SK-N-SH treated with all-trans-retinoic acid at 6 μM for 48 hours (cell line): ENCODE measurements around the gene LRMDA.

Experiments used
- ATAC-seq: fragments of 200-7000 bp; cut with Tn5 transposase; 3 replicates; pipeline ENCODE4 v1.9.1; 2020; ENCODE audit warnings: mild to moderate bottlenecking, moderate library complexity
- ARNTL ChIP-seq: fragments of 450-650 bp; formaldehyde crosslinking; IDR thresholded peaks from 2 replicates; pipeline ENCODE4 v1.5.0; 2020; ENCODE audit warnings: low read depth, mild to moderate bottlenecking, moderate library complexity, borderline replicate concordance
- BACH2 ChIP-seq: fragments of 250-450 bp; sonication (Bioruptor Pico); IDR thresholded peaks from 2 replicates; pipeline ENCODE4 v1.9.0; 2021; ENCODE audit warnings: mild to moderate bottlenecking, borderline replicate concordance
- CREB5 ChIP-seq: fragments of 250-450 bp; sonication (Bioruptor Pico); IDR thresholded peaks from 2 replicates; pipeline ENCODE4 v1.5.1; 2020; ENCODE audit warnings: low read depth, mild to moderate bottlenecking, moderate library complexity
- CSDC2 ChIP-seq: fragments of 250-450 bp; sonication (Bioruptor Pico); IDR thresholded peaks from 2 replicates; pipeline ENCODE4 v1.5.0; 2020; ENCODE audit warnings: mild to moderate bottlenecking, moderate library complexity
- CSRNP3 ChIP-seq: fragments of 250-450 bp; sonication (Bioruptor Pico); IDR thresholded peaks from 2 replicates; pipeline ENCODE4 v1.5.1; 2021; ENCODE audit warnings: mild to moderate bottlenecking, moderate library complexity
- GLIS3 ChIP-seq: fragments of 250-450 bp; sonication (Bioruptor Pico); IDR thresholded peaks from 2 replicates; pipeline ENCODE4 v1.5.0; 2020; ENCODE audit warnings: mild to moderate bottlenecking, moderate library complexity
- ISL1 ChIP-seq: fragments of 250-450 bp; sonication (Bioruptor Pico); IDR thresholded peaks from 2 replicates; pipeline ENCODE4 v2.1.2; 2022; ENCODE audit warnings: mild to moderate bottlenecking, moderate library complexity
- OSR1 ChIP-seq: fragments of 250-450 bp; sonication (Bioruptor Pico); IDR thresholded peaks from 2 replicates; pipeline ENCODE4 v1.8.0; 2022; ENCODE audit warnings: moderate library complexity, mild to moderate bottlenecking, inconsistent platforms
- PATZ1 ChIP-seq: fragments of 250-450 bp; sonication (Bioruptor Pico); IDR thresholded peaks from 2 replicates; pipeline ENCODE4 v1.8.0; 2020; ENCODE audit warnings: mild to moderate bottlenecking, moderate library complexity, borderline replicate concordance
- POU6F1 ChIP-seq: fragments of 250-450 bp; sonication (Bioruptor Pico); IDR thresholded peaks from 2 replicates; pipeline ENCODE4 v1.8.0; 2021; ENCODE audit warnings: low read depth, mild to moderate bottlenecking, moderate library complexity, borderline replicate concordance
- PPARA ChIP-seq: fragments of 250-450 bp; sonication (Bioruptor Pico); IDR thresholded peaks from 2 replicates; pipeline ENCODE4 v1.5.0; 2020; ENCODE audit warnings: mild to moderate bottlenecking, borderline replicate concordance
- RARB ChIP-seq: fragments of 250-450 bp; sonication (Bioruptor Pico); IDR thresholded peaks from 2 replicates; pipeline ENCODE4 v1.8.0; 2021; ENCODE audit warnings: mild to moderate bottlenecking, moderate library complexity
- SNAI2 ChIP-seq: fragments of 250-450 bp; sonication (Bioruptor Pico); IDR thresholded peaks from 2 replicates; pipeline ENCODE4 v1.5.0; 2020; ENCODE audit warnings: mild to moderate bottlenecking, moderate library complexity
- TOX ChIP-seq: fragments of 250-450 bp; sonication (Bioruptor Pico); IDR thresholded peaks from 2 replicates; pipeline ENCODE4 v1.8.0; 2021; ENCODE audit warnings: mild to moderate bottlenecking, moderate library complexity, borderline replicate concordance
- TSHZ2 ChIP-seq: fragments of 250-450 bp; sonication (Bioruptor Pico); IDR thresholded peaks from 2 replicates; pipeline ENCODE4 v1.5.0; 2020; ENCODE audit warnings: mild to moderate bottlenecking, moderate library complexity
- ZC3H10 ChIP-seq: fragments of 250-450 bp; sonication (Bioruptor Pico); IDR thresholded peaks from 2 replicates; pipeline ENCODE4 v1.5.1; 2021; ENCODE audit warnings: mild to moderate bottlenecking, moderate library complexity
- ZFP3 ChIP-seq: fragments of 250-450 bp; sonication (Bioruptor Pico); IDR thresholded peaks from 2 replicates; pipeline ENCODE4 v1.5.0; 2020; ENCODE audit warnings: mild to moderate bottlenecking, moderate library complexity
- ZFP30 ChIP-seq: fragments of 450-650 bp; formaldehyde crosslinking; IDR thresholded peaks from 2 replicates; pipeline ENCODE4 v1.5.0; 2022; ENCODE audit warnings: mild to moderate bottlenecking, moderate library complexity
- ZNF565 ChIP-seq: fragments of 450-650 bp; formaldehyde crosslinking; conservative IDR thresholded peaks from 2 replicates; pipeline ENCODE4 v1.5.0; 2020; ENCODE audit warnings: low read depth, mild to moderate bottlenecking, moderate library complexity
- ZNF8 ChIP-seq: fragments of 450-650 bp; formaldehyde crosslinking; IDR thresholded peaks from 2 replicates; pipeline ENCODE4 v1.5.0; 2020; ENCODE audit warnings: mild to moderate bottlenecking, moderate library complexity

Gene LRMDA

GRCh38 chr10:76375761-76376160, 944.3 kb downstream of the LRMDA start:
- TF ChIP-seq ZNF8 (CRISPR knock-in tag) (no peak), PPARA (no peak), ARNTL (no peak), RARB (CRISPR knock-in tag) (no peak), ISL1 (no peak), POU6F1 (CRISPR knock-in tag) (no peak), CSRNP3 (CRISPR knock-in tag) (no peak), ZC3H10 (CRISPR knock-in tag) (no peak), CSDC2 (CRISPR knock-in tag) (no peak), PATZ1 (no peak)

GRCh38 chr10:76382381-76382851, 951.0 kb downstream of the LRMDA start:
- 0 out of 2 replicates have a peak, but pooled peaks have one; percentile 13 for TF ChIP-seq ISL1
- no peak for TF ChIP-seq TSHZ2 (CRISPR knock-in tag)
- no peak for TF ChIP-seq PPARA
- ATAC-seq: peak; percentile 16; the same call in 1 of the 3 replicates

More at GRCh38 chr10:76375761-76376160, 944.3 kb downstream of the LRMDA start:
- no peak for ATAC-seq

GRCh38 chr10:76388321-76389023, 957.0 kb downstream of the LRMDA start:
- ATAC-seq: no peak
- no peak for TF ChIP-seq TSHZ2 (CRISPR knock-in tag)
- TF ChIP-seq CREB5 (CRISPR knock-in tag): no peak
- no peak for TF ChIP-seq RARB (CRISPR knock-in tag)
- TF ChIP-seq ZFP30 (CRISPR knock-in tag): no peak
- TF ChIP-seq ZNF565 (CRISPR knock-in tag): no peak
- no peak for TF ChIP-seq SNAI2 (CRISPR knock-in tag)
- no peak for TF ChIP-seq OSR1
- TF ChIP-seq BACH2 (CRISPR knock-in tag): no peak
- TF ChIP-seq ISL1: no peak
- TF ChIP-seq TOX: no peak
- TF ChIP-seq PATZ1: no peak
- TF ChIP-seq ZFP3: no peak
- no peak for TF ChIP-seq GLIS3 (CRISPR knock-in tag)
- TF ChIP-seq CSDC2 (CRISPR knock-in tag): no peak
- TF ChIP-seq, all 23 proteins: peak for 0
